HG03432 (cell line): Measurements from ENCODE around the gene DISC1.
"Not testable (repeated sequence)": the region's sequence is repeated elsewhere in the genome, so short reads cannot be mapped to it uniquely, and the experiment has no call there.

Source experiments
- ATAC-seq: cut with Tn5 transposase; IDR thresholded peaks from one replicate; pipeline ENCODE4 v1.9.1; 2021; ENCODE audit warnings: mild to moderate bottlenecking, moderate library complexity; ENCODE audit not compliant: unreplicated experiment

Gene DISC1

GRCh38 chr1:231666937-231667608 lies 40.5 kb downstream of the DISC1 start:
- ATAC-seq = no peak

GRCh38 chr1:231667896-231668506 lies 41.4 kb downstream of the DISC1 start:
- no peak for ATAC-seq

- ATAC-seq = no peak
These were observed 42.2 kb downstream of the DISC1 start for GRCh38 chr1:231668826-231669225.

- ATAC-seq = not testable (repeated sequence)
These were observed 43.5 kb downstream of the DISC1 start for GRCh38 chr1:231669864-231670621.

GRCh38 chr1:231670755-231671154 lies 44.2 kb downstream of the DISC1 start:
- ATAC-seq = no peak

- no peak for ATAC-seq
These were observed 48.0 kb downstream of the DISC1 start for GRCh38 chr1:231674575-231674974.

- no peak for ATAC-seq
These were observed 49.9 kb downstream of the DISC1 start for GRCh38 chr1:231676487-231676886.

GRCh38 chr1:231677442-231677841 lies 50.9 kb downstream of the DISC1 start:
- ATAC-seq = no peak

GRCh38 chr1:231678011-231678432 lies 51.4 kb downstream of the DISC1 start:
- ATAC-seq = no peak

GRCh38 chr1:231679109-231679508 lies 52.5 kb downstream of the DISC1 start:
- no peak for ATAC-seq

- no peak for ATAC-seq
These were observed 54.4 kb downstream of the DISC1 start for GRCh38 chr1:231681006-231681405.

GRCh38 chr1:231682779-231683178 lies 56.2 kb downstream of the DISC1 start:
- ATAC-seq = no peak

- no peak for ATAC-seq
These were observed 57.0 kb downstream of the DISC1 start for GRCh38 chr1:231683439-231684165.

GRCh38 chr1:231684356-231685244 lies 58.0 kb downstream of the DISC1 start:
- no peak for ATAC-seq

GRCh38 chr1:231686384-231686783 lies 59.8 kb downstream of the DISC1 start:
- no peak for ATAC-seq

- no peak for ATAC-seq
These were observed 62.4 kb downstream of the DISC1 start for GRCh38 chr1:231688989-231689388.

- ATAC-seq = no peak
These were observed 63.5 kb downstream of the DISC1 start for GRCh38 chr1:231690059-231690458.

- ATAC-seq = no peak
These were observed 65.1 kb downstream of the DISC1 start for GRCh38 chr1:231691618-231692259.

- no peak for ATAC-seq
These were observed 66.9 kb downstream of the DISC1 start for GRCh38 chr1:231693361-231694074.
